ENCODE measurements around the gene ABCA2.
A peak's percentile ranks its signal among the peaks of the same experiment; 100 is the strongest.

Gene ABCA2

GRCh38 chr9:136996361-136997292 lies 31.4 kb downstream of the ABCA2 start, which contains the start of gene CLIC3:
Gene CLIC3 (minus strand): TSS chr9:136996568. CDS start chr9:136996543, 25 bp downstream.
- peak; percentile 24 for DNase-seq

DNA sequence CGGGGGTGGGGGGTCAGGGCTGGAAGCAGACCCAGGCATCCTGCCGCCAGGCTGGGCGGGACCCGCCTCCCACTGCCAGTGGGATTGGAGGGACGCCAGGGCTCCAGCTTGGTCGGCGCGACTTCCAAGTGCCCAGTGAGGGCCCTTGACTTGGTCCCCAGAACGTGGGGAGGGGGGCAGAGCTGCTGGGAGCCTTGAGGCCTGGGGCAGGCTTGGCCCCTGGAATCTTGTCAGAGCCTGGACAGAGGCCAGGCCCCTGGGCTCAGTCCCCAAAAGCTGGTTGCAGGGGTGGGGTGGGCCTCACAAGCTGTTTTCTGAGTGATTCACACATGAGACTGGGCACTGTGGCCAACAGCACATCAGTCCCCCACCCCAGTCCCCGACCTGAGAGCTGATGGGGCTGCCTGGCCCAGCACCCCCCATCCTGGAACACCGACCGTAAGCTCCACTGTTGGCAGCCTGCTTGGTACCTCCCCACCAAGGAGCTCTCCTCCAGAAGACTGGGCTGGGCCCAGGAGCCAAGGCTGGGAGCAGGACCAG lies 32.2 kb downstream of the ABCA2 start:
- DNase-seq, result no peak

DNA sequence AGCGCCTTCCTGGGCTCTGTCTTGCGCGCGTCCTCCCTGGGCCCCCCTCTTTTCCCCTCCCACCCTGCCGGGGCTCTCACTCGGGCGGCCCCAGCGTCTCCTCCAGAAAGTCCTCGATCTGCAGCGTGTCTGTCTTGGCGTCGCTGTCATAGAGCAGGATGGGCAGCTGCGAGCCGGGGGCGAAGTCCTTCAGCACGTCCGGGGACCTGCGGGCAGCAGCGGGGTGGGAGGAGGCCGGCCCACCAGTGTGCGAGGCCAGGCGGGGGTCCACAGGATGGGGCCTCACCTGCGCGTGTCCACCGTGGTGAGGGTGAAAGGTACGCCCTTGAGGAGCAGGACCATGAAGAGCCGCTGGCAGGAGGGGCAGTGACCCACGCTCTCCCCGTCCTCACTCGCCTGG lies 32.7 kb downstream of the ABCA2 start:
- no peak for DNase-seq

DNA sequence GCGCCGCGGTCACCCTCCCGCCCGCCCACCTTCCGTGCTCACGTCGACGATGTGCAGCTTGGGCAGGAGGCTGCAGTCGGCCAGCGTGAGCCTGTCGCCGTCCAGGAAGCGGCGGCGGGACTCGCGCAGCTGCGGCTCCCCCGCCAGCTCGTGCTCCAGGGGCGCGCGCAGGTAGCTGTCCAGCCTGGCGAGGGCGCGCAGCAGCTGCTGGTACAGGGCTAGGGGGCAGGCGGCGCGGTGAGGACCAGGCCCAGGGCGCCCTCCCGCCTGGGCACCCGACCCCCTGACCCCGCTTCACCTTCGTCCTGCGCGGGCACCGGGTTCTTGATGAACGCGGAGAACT lies 33.2 kb downstream of the ABCA2 start:
- DNase-seq, result no peak

DNA sequence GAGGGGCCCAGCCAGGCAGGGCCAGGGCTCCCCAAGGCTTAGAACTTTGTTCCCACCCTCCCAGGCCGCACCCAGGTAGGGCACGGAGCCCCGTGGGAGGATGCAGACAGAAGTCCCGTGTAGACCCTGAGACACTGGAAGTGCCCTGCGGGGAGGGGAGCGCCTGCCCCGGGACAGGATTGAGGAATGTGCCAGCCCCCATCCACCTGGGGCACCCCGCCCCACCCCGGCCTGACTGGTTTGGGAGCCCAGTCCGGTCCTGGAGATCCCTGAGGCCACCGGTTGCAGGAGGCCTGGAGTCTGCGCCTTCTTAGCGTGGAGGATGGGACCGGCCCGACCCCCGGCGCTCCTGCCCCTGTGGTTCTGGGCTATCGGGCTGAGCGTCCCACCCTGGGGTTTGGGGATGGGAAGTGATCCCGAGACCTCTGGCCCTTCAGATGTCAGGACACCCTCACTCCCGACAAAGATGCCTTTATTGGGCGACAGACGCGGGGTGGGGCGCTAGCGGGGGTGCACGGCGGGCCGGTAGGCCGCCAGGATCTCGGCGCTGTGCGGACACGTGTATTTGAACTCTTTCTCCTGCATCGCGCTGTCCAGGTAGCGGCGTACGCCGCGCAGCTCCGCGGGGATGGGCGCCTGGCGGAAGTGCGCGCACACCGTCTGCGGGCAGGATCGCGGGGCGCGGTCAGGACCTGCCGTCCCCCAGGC lies 33.7 kb downstream of the ABCA2 start:
- DNase-seq, result no peak

- DNase-seq, result no peak
Measured at GRCh38 chr9:136992819-136993369, 35.1 kb downstream of the ABCA2 start.

DNA sequence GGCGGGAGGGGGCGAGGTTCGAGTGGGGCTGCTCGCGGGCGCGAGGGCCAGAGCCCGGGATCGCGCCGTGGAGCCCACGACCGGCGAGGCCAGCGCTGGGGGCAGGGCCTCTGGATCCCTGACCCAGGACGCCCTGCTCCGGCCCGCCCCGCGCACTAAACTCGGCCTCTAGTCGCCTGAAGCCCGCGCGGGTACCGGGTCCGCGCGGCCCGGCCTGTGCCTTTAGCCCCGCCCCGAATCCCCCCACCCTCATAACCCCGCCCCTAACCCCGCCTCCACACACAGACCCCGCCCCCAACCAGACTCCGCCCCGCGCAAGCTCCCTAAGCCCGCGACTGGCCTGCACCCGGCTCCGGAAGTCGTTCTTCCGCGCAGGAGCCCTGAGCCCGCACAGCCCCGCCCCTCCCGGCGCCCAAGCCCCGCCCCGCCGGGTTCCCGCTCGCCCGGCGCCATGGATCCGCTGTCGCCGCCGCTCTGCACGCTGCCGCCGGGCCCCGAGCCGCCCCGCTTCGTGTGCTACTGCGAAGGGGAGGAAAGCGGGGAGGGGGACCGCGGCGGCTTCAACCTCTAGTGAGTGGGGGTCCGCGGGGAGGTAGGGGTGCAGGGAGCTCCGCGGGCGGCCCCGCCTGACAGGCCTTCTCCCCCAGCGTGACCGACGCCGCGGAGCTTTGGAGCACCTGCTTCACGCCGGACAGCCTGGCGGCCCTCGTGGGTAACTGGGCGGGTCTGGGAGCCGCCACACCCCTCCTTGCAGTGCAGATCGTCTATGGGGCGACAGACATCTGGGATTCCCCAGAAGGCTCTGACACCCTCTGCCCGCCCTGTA lies 35.8 kb downstream of the ABCA2 start, which contains the start of gene PAXX:
Gene PAXX, plus strand, starts transcription at position 430 of the 826 bp plus-strand sequence. Its CDS starts 22 bp downstream, at position 452.
- DNase-seq, result peak; percentile 92

- no peak for DNase-seq
Measured at GRCh38 chr9:136990242-136990911, 37.7 kb downstream of the ABCA2 start.

DNA sequence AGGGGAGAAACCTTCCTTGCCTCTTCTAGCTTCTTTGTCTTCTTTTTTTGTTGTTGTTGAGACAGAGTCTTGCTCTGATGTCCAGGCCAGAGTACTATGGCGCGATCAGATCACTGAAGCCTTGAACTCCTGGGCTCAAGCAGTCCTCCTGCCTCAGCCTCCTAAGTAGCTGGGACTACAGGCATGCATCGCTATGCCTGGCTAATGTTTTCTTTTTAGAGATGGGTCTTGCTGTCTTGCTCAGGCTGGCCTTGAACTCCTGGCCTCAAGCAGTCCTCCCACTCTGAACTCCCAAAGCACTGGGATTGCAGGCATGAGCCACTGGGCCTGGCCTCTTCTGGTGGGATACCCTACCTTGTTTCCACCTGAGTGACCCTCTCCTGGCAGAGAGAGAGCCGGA lies 39.2 kb downstream of the ABCA2 start:
- DNase-seq, result no peak

DNA sequence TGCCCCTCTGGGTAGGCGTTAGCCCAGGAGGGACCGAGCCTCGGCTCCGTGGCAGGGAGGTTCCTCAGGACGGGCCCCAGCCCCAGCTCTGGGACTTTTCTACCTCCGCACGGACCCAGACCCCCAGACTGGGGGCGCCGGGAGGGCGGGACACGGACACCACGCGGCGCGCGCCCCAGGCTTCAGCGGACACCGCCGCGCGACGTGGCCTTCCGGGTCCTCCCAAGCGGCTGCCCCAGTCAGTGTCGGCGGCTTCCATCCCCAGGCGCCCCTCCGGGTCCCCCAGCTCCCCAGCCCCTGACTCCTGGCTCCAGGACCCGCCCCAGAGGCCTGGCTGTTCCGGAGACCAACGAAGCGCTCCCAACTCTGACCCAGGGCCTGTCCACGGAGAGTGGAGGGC lies 42.2 kb downstream of the ABCA2 start:
- DNase-seq, result no peak

DNA sequence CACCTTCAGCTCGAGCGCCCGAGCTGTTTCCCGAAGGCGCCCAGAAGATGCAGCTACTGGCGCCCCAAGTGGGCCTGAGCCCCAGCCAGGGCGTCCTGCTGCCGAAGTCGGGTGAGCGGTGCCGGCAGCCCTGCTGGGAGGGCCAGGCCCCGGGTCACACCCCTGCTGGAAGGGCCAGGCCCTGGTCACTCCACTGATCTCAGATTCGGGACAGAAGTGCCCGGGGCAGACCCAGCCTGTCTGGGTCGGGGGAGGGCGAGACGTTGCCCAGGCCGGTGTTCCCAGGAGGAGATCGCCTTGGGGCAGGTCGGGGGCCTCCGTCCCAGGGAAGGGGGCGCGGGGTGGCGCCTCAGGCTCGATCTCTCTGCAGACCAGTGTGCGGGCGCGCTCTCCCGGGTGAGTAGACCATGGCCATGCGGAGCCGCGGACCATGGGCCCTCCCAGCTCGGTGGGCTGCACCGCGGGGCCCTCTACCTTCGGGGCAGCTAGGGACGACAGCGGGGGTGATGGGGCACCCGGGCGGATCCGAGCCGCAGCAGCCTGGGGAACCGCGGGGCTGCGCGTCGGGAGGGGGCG lies 42.9 kb downstream of the ABCA2 start:
- DNase-seq, result no peak

DNA sequence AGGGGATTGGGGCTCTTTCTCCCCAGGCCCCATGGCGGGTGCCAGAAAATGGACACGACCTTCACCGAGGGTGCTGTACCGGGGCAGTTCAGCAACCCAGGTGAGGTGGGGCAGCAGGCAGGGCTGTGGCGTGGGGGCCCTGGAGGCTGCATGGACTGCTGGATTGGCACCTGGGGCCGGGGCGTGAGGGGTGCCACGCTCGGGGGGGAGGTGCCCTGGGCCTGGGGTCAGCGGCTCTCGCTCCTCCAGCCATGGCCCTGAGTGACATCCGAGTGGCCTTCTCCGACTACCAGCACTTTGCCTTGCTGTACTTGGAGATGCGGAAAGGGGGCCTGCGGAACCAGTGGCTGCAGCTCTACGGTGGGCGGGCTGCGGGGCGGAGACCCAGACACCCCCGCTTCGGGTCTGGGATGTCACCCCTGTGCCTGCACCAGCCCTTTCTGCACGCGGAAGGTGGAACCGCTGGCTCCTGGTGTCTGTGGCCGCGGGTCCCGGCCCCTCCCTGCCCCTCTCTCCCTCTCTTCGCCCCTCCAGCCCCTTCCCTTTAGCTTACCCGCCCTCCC lies 43.5 kb downstream of the ABCA2 start:
- no peak for DNase-seq

GRCh38 chr9:136983656-136984314 lies 44.3 kb downstream of the ABCA2 start:
- no peak for DNase-seq

DNA sequence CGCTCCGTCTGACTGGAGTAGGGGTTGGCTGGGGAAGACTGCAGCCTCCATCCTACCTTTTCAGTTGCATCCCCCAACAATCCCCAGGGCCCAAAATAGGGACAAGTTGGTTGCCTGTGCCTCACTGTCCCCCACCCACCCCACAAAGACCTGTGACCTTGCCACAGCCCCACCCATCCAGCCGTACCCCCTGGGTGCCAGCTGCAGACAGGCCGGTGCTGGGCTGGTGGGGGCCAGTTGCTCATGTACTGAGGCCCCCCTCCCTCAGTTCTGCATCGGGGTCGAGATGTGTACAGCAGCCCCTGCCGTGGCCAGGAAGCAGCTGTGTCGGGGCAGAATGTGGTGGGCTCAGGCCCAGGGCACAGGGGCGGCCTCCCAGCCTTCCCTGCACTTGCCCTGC lies 44.9 kb downstream of the ABCA2 start:
- no peak for DNase-seq

- no peak for DNase-seq
Measured at GRCh38 chr9:136982232-136983051, 45.6 kb downstream of the ABCA2 start, which contains the start of gene LCNL1. Gene LCNL1 (plus strand): TSS chr9:136982993. CDS start chr9:136983587, 594 bp downstream.

GRCh38 chr9:136981588-136982231 lies 46.3 kb downstream of the ABCA2 start:
- DNase-seq, result no peak

- no peak for DNase-seq
Measured at GRCh38 chr9:136980669-136981478, 47.2 kb downstream of the ABCA2 start.
